HG02642 (cell line): ENCODE measurements around the gene ORMDL3.

Experiments
- ATAC-seq: cut with Tn5 transposase; IDR thresholded peaks from one replicate; pipeline ENCODE4 v1.9.1; 2021; ENCODE audit warnings: mild to moderate bottlenecking; ENCODE audit not compliant: unreplicated experiment, poor library complexity

Gene ORMDL3, protein sequence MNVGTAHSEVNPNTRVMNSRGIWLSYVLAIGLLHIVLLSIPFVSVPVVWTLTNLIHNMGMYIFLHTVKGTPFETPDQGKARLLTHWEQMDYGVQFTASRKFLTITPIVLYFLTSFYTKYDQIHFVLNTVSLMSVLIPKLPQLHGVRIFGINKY

GRCh38 chr17:39927101-39927928, at the start of gene ORMDL3, which contains the start of gene LRRC3C:
TSS of gene ORMDL3 (minus strand) at chr17:39927601. CDS start at chr17:39924203, 3,398 bp downstream.
TSS of gene LRRC3C (plus strand) at chr17:39927732. CDS start at chr17:39941524, 13,792 bp downstream.
- ATAC-seq = peak; percentile 87

GRCh38 chr17:39975801-39976200, 48.4 kb upstream of the ORMDL3 start:
- no peak for ATAC-seq

GRCh38 chr17:39974433-39974832, 47.0 kb upstream of the ORMDL3 start:
- no peak for ATAC-seq

DNA sequence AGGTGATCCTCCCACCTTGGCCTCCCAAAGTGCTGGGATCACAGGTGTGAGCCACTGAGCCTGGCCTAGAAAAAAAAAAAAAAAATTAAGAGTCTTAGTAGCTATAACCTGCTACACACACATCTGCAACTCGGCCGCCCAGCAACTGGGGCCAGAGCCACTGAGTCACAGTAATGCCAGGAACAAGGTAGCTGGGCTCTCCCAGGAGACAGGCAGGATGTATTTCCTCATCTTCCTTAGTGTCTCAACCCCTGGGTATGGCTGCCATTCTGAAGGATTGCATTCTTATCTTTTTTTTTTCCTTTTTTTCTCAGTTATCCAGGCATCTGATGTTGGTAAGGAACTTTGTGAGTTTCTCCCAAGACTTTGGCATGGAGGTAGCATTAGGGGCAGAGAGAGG, 46.1 kb upstream of the ORMDL3 start:
- no peak for ATAC-seq

- ATAC-seq = no peak
Measured at GRCh38 chr17:39972271-39972670, 44.9 kb upstream of the ORMDL3 start.

- ATAC-seq = no peak
Measured at GRCh38 chr17:39971076-39971603, 43.7 kb upstream of the ORMDL3 start.

GRCh38 chr17:39970157-39970692, 42.8 kb upstream of the ORMDL3 start:
- no peak for ATAC-seq

GRCh38 chr17:39969375-39969774, 42.0 kb upstream of the ORMDL3 start:
- no peak for ATAC-seq

DNA sequence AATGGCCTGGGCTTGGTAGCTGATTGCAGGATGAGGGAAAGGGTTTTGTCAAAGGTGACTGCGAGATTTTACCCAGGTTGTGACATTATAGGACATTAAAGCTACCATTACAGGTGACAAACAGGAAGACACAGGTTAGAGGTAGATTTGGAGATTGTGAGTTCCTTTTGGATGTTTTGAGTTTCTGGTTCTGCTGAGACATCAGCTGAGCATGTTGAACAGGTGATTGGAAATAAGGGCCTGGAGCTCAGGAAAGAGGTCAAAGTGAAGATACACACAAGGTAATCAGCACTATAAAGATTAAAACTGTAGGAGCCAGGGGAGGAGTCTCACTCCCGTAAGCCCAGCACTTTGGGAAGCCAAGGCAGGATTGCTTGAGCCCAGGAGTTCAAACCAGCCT, 41.4 kb upstream of the ORMDL3 start:
- ATAC-seq = no peak

GRCh38 chr17:39966771-39967170, 39.4 kb upstream of the ORMDL3 start:
- ATAC-seq = no peak

- no peak for ATAC-seq
Measured at GRCh38 chr17:39965017-39965699, 37.8 kb upstream of the ORMDL3 start.

GRCh38 chr17:39963829-39964228, 36.4 kb upstream of the ORMDL3 start:
- no peak for ATAC-seq

DNA sequence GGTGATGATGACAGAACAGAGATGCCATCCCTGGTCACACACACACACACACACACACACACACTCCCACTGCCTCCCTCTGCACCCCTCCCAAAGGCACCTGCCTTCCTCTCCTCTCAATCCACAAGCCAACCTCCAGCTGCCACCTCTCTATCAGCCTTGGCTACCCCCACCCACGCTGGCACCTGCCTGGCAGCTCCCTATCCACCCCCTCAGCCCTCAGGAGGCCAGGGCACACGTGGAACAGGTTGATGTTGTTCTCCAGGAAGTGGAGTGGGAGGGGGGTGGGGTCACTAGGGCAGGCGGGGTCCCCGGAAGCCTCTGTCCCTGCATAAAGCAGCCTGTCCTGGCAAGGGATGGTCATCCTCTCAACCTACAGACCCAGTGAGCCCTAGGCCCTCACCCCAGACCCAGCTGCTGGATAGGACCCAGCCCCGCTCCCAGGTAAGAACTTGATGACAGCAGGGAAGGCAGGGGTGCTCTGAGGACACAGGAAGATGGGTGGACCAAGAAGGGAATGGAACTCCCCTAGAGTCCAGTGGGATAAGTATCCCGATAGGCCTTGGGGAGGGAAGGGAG, 35.3 kb upstream of the ORMDL3 start, which contains the start of gene GSDMA:
GSDMA (plus strand) TSS at position 363 of the 579 bp plus-strand sequence. CDS start 2,684 bp downstream, outside the sequence.
- no peak for ATAC-seq

GRCh38 chr17:39960524-39961041, 33.2 kb upstream of the ORMDL3 start:
- no peak for ATAC-seq

DNA sequence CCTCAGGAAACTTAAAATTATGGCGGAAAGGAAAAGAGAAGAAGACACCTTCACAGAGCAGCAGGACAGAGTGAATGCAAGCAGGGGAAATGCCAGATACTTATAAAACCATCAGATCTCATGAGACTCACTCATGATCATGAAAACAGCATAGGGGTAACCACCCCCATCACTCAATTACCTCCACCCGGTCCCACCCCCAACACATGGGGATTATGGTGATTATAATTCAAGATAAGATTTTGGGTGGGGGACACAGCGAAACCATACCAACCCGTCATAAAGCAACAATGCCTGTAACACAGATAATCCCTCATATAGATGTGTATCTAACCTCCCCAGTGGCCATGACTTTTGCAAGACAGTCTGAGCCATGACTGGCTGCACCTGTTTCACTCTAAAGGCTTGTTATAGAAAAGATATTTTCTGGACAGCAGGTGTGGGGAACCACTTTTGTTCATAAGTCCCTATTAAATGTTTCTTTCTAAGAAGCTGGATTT, 28.4 kb upstream of the ORMDL3 start:
- ATAC-seq = no peak

GRCh38 chr17:39954876-39955275, 27.5 kb upstream of the ORMDL3 start:
- ATAC-seq = no peak

DNA sequence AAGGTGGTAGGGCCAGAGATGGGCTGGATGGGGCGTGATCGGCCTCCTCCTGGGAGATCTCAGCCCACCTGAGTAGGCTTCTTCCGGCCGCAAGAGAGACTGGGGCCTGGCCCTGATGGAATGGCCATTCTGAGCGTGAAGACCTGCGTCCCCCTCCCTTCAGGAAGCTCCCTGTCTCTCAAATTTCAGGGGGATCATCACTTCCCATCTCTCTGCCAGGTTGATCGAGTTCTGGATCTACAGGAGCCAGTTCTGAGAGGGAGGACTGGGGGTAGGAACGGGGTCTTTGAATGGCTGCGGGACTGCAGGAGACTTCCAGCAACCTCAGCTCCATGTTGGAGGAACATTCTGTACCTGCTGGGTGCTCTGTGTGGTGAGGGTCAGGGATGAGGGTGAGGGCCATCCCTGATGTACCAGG, 26.1 kb upstream of the ORMDL3 start:
- no peak for ATAC-seq

- ATAC-seq = peak; percentile 78
Measured at GRCh38 chr17:39952680-39953470, 25.5 kb upstream of the ORMDL3 start.
